Keratinocyte (primary cell): ENCODE data around the gene NREP. TPM values are rescaled to one million over a fixed set of nuclear protein-coding genes. Genes with fewer than 3 reads are reported as not detected.

Experiments
- DNase-seq: peaks from one replicate; pipeline ENCODE4 v3.0.0-alpha.2; 2011; ENCODE audit warnings: low read depth, missing footprints, low spot score
- FAIRE-seq: peaks from 2 replicates; lab custom pipeline; 2011; peaks lifted over from hg19 to GRCh38; lab: Jason Lieb, UNC
- H2AFZ ChIP-seq: 2 replicates; pipeline ENCODE4 v1.6.0; 2012; ENCODE audit warnings: low read length, control low read depth, inconsistent platforms; ENCODE audit not compliant: control insufficient read depth
- H3K27ac ChIP-seq: 2 replicates; pipeline ENCODE4 v1.5.1; 2011; ENCODE audit warnings: low read length; ENCODE audit not compliant: control insufficient read depth, insufficient read depth
- H3K27me3 ChIP-seq: 3 replicates; pipeline ENCODE4 v1.6.0; 2011; ENCODE audit warnings: low read length; ENCODE audit not compliant: control insufficient read depth, insufficient read depth; ENCODE audit errors: extremely low read depth
- H3K36me3 ChIP-seq, 2 experiments: 2 replicates in 1 of 2; 3 replicates in 1 of 2; pipeline ENCODE4 v1.5.1; 2011; ENCODE audit warnings: low read length in 2 of 2, mild to moderate bottlenecking in 1 of 2; ENCODE audit not compliant: control insufficient read depth in 2 of 2, insufficient read depth in 2 of 2; ENCODE audit errors: extremely low read depth in 1 of 2
- H3K4me1 ChIP-seq: 3 replicates; pipeline ENCODE4 v1.5.1; 2011; ENCODE audit warnings: low read length; ENCODE audit not compliant: control insufficient read depth, insufficient read depth; ENCODE audit errors: extremely low read depth
- H3K4me2 ChIP-seq: 3 replicates; pipeline ENCODE4 v1.6.0; 2011; ENCODE audit warnings: low read depth, low read length; ENCODE audit not compliant: control insufficient read depth, insufficient read depth; ENCODE audit errors: extremely low read depth
- H3K4me3 ChIP-seq, 3 experiments: fragments of 200-600 bp in 1 of 3; sonication (generic) in 1 of 3; 2 replicates in 2 of 3; 3 replicates in 1 of 3; pipeline ENCODE4 v1.5.1; 2011 to 2016; ENCODE audit warnings: low read length in 3 of 3, mild to moderate bottlenecking in 3 of 3, control low read depth in 2 of 3, inconsistent platforms in 1 of 3, low read depth in 1 of 3, mixed read lengths in 1 of 3, mixed run types in 1 of 3, moderate library complexity in 1 of 3; ENCODE audit not compliant: control insufficient read depth in 2 of 3, insufficient read depth in 2 of 3; ENCODE audit errors: extremely low read depth in 1 of 3
- H3K79me2 ChIP-seq: 2 replicates; pipeline ENCODE4 v1.6.0; 2012; ENCODE audit warnings: low read length; ENCODE audit not compliant: control insufficient read depth, insufficient read depth
- H3K9ac ChIP-seq: 3 replicates; pipeline ENCODE4 v1.6.0; 2011; ENCODE audit warnings: low read length; ENCODE audit not compliant: control insufficient read depth, insufficient read depth; ENCODE audit errors: extremely low read depth
- H3K9me1 ChIP-seq: 3 replicates; pipeline ENCODE4 v1.6.0; 2011; ENCODE audit warnings: low read length; ENCODE audit not compliant: control insufficient read depth, insufficient read depth; ENCODE audit errors: extremely low read depth
- H3K9me3 ChIP-seq: 2 replicates; pipeline ENCODE4 v1.5.1; 2012; ENCODE audit warnings: low read depth, low read length; ENCODE audit not compliant: control insufficient read depth
- H4K20me1 ChIP-seq: 3 replicates; pipeline ENCODE4 v1.6.0; 2011; ENCODE audit warnings: low read length; ENCODE audit not compliant: control insufficient read depth, insufficient read depth; ENCODE audit errors: extremely low read depth
- EZH2 ChIP-seq: IDR thresholded peaks from one replicate; pipeline ENCODE4 v1.6.1; 2012; ENCODE audit warnings: inconsistent platforms, mild to moderate bottlenecking, low read length, moderate library complexity
- dilution Hi-C: fragments of 300-500 bp; cut with MboI; formaldehyde crosslinking; loops from one replicate; pipeline ENCODE4 v1.7.0; 2020; ENCODE audit warnings: low sequenced_read_pairs; ENCODE audit not compliant: extremely low pct_ligation_motif_present
- polyA minus RNA-seq, 3 experiments: library from RNA; depleted of rRNA, polyadenylated mRNA; stranded (reverse); fragments of >200 nt; gene quantifications; 1 replicate in 1 of 3; 2 replicates in 1 of 3; 3 replicates in 1 of 3; pipeline ENCODE4 v1.2.3, GENCODE V29; 2011
- polyA plus RNA-seq, 5 experiments: library from polyadenylated mRNA; depleted of rRNA in 3 of 5; stranded (reverse) in 3 of 5; stranded (forward) in 1 of 5; unstranded in 1 of 5; fragments of >200 nt; gene quantifications; 1 replicate in 1 of 5; 2 replicates in 3 of 5; 3 replicates in 1 of 5; pipeline versions ENCODE4 v1.2.1 to v1.2.3, GENCODE V29; 2011 to 2012; ENCODE audit warnings: missing spikeins in 2 of 5, low read depth in 1 of 5, low replicate concordance in 1 of 5
- TF ChIP-seq, protein P1 (sequence below), 3 experiments: IDR thresholded peaks in 1 of 3; conservative IDR thresholded peaks in 1 of 3; optimal IDR thresholded peaks in 1 of 3; 2 replicates in 2 of 3; 3 replicates in 1 of 3; pipeline versions ENCODE3 to v1.5.1; 2011; ENCODE audit warnings: low read length in 3 of 3, mild to moderate bottlenecking in 3 of 3, moderate library complexity in 2 of 3, control low read depth in 1 of 3, inconsistent platforms in 1 of 3; ENCODE audit not compliant: insufficient read depth in 2 of 3; ENCODE audit errors: extremely low read depth in 1 of 3

NREP gene, protein sequence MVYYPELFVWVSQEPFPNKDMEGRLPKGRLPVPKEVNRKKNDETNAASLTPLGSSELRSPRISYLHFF
- polyA plus RNA-seq: 3.8 to 12.3 TPM (median 9.1 TPM) in 3 replicates
- polyA plus RNA-seq (2011; ENCODE audit: low read depth): 4.5 TPM
- polyA plus RNA-seq (2011; cell fraction: cytosol; rRNA removed): 6.5 and 7.4 TPM in 2 replicates
- polyA plus RNA-seq (2011; cell fraction: nucleus; rRNA removed): 11.5 and 11.6 TPM in 2 replicates
- polyA plus RNA-seq (2012; ENCODE audit: low replicate concordance): 2.5 and 3.4 TPM in 2 replicates
- 1.7 to 7.9 TPM (median 3.9 TPM) in 3 replicates for polyA minus RNA-seq
- 2.9 TPM for polyA minus RNA-seq (2011; cell fraction: cytosol; rRNA and poly(A)+ RNA removed)
- 5.2 and 9.5 TPM in 2 replicates for polyA minus RNA-seq (2011; cell fraction: nucleus; rRNA and poly(A)+ RNA removed)

DNA sequence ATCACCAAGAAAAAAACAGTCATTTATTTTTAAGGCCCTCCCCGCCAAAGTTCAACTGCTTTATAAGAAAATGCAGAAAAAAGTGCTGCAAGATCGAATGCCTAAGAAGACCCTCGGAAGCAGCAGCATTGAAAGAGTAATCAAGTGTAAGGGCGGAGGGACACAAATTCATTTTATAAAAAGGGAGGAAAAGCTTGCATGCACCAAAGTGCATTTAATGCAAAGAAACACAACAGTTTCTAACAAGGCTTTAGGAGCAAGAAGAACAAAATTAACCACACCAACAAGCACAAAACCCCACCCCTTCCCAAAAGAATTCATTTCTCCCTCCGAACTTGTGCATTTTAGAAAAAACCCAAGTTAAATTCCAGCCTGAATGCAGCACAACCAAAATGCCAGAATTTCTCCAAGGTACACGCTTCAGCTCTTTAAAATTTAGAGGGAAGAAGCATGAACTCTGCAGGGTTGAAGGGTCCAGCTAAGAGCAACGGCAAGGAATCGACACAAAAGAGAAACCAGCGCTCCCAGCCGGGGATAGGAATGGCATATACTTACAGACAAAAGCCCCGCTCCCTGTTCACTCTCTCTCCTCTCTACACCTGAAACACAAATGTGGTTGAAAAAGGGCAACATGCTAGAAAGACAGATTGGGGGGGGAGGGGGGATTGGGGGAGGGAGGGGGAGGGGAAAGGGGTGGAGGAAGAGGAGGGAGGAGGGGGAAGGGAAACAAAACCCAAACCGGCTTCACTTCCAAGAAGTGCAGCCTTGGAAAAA lies at the start of gene NREP:
Gene NREP (minus strand): TSS at position 614 of the 774 bp plus-strand sequence. CDS start 1,422 bp downstream, outside the sequence.
- FAIRE-seq (no peak), DNase-seq (no peak)
- dilution Hi-C loops: no loop called here
- peak within 1 kb of the TSS; percentile 77 for H3K9ac ChIP-seq
- H3K4me2 ChIP-seq: peak within 1 kb of the TSS; percentile 97
- H3K9me1 ChIP-seq: no peaks in the 10 kb centered on the region
- H4K20me1 ChIP-seq: no peaks in the 10 kb centered on the region
- H3K36me3 ChIP-seq: no peaks in the 10 kb centered on the region
- H3K79me2 ChIP-seq: no peaks in the 10 kb centered on the region
- H2AFZ ChIP-seq: peak within 1 kb of the TSS; percentile 87
- H3K27me3 ChIP-seq: no peaks in the 10 kb centered on the region
- TF ChIP-seq, protein P1, sequence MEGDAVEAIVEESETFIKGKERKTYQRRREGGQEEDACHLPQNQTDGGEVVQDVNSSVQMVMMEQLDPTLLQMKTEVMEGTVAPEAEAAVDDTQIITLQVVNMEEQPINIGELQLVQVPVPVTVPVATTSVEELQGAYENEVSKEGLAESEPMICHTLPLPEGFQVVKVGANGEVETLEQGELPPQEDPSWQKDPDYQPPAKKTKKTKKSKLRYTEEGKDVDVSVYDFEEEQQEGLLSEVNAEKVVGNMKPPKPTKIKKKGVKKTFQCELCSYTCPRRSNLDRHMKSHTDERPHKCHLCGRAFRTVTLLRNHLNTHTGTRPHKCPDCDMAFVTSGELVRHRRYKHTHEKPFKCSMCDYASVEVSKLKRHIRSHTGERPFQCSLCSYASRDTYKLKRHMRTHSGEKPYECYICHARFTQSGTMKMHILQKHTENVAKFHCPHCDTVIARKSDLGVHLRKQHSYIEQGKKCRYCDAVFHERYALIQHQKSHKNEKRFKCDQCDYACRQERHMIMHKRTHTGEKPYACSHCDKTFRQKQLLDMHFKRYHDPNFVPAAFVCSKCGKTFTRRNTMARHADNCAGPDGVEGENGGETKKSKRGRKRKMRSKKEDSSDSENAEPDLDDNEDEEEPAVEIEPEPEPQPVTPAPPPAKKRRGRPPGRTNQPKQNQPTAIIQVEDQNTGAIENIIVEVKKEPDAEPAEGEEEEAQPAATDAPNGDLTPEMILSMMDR (optimal IDR thresholded peaks at IDR 0.05 in 1 of 3, IDR thresholded peaks at IDR 0.05 in 1 of 3, conservative IDR thresholded peaks at IDR 0.05 in 1 of 3; ENCODE audit: extremely low read depth in 1 of 3, insufficient read depth in 2 of 3, low read length in 3 of 3): no peak
- no peak for TF ChIP-seq EZH2
- H3K4me1 ChIP-seq: peaks cover 10% of the 10 kb centered on the region
- peak within 1 kb of the TSS; percentile 48 to 83 (median 78) for H3K4me3 ChIP-seq
- H3K27ac ChIP-seq: peak within 1 kb of the TSS; percentile 67
- H3K9me3 ChIP-seq: no peaks in the 10 kb centered on the region

DNA sequence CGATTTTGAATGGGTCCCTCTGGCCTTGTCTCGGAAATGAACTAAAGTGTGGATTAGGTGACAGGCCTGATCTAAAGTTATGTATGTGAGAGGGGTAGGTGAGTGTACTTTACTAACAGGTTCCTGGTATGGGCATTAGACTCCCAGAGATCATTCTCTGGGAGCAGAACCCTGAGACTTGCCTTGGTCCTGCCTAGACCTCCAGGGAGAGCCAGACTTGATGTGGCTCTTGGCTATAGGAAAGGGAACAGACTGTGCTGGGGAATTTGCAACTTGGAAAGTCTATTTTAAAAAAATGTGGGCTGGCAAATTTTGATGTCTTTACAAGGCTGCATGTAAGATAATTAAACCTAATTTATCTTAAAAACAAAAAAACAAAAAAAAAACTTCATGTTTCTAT lies 49.8 kb upstream of the NREP start:
- dilution Hi-C loops: no loop called here
- FAIRE-seq: no peak
- H3K27ac ChIP-seq: no peak overlapping the region

More for the DNA sequence above, 49.8 kb upstream of the NREP start:
- no peak for DNase-seq
- H3K36me3 ChIP-seq: no peaks in the 10 kb centered on the region
- H4K20me1 ChIP-seq: no peaks in the 10 kb centered on the region
- H3K4me3 ChIP-seq: no peak overlapping the region
- no peak overlapping the region for H2AFZ ChIP-seq
- no peak overlapping the region for H3K4me2 ChIP-seq
- TF ChIP-seq EZH2: no peak
- TF ChIP-seq, protein P1 (optimal IDR thresholded peaks at IDR 0.05 in 1 of 3, IDR thresholded peaks at IDR 0.05 in 1 of 3, conservative IDR thresholded peaks at IDR 0.05 in 1 of 3; ENCODE audit: extremely low read depth in 1 of 3, insufficient read depth in 2 of 3, low read length in 3 of 3): no peak
- H3K4me1 ChIP-seq: no peaks in the 10 kb centered on the region
- H3K9me1 ChIP-seq: no peaks in the 10 kb centered on the region
- H3K79me2 ChIP-seq: no peaks in the 10 kb centered on the region
- no peaks in the 10 kb centered on the region for H3K27me3 ChIP-seq
- H3K9me3 ChIP-seq: no peaks in the 10 kb centered on the region
- no peak overlapping the region for H3K9ac ChIP-seq
